Measurements from ENCODE around the gene DNTT.
A peak's percentile ranks its signal among the peaks of the same experiment; 100 is the strongest.

- peak in 3 of 4 experiments; percentile 28 to 52 (median 44) for TF ChIP-seq CTCF (IDR thresholded peaks at IDR 0.05)
- no peak for TF ChIP-seq EP300 (IDR thresholded peaks at IDR 0.05)
- no peak for TF ChIP-seq POLR2A (IDR thresholded peaks at IDR 0.05)
Measured at GRCh38 chr10:96292971-96293920, 11.0 kb upstream of the DNTT start.

Measured in sigmoid colon (tissue), 4 donors.